ENCODE results near the gene NTHL1. TPM values are rescaled to one million over a fixed set of nuclear protein-coding genes. Genes with fewer than 3 reads are reported as not detected.
A peak's percentile ranks its signal among the peaks of the same experiment; 100 is the strongest.

Gene NTHL1
- total RNA-seq, 1 experiment from 2014 or later: 52.0 TPM

DNA sequence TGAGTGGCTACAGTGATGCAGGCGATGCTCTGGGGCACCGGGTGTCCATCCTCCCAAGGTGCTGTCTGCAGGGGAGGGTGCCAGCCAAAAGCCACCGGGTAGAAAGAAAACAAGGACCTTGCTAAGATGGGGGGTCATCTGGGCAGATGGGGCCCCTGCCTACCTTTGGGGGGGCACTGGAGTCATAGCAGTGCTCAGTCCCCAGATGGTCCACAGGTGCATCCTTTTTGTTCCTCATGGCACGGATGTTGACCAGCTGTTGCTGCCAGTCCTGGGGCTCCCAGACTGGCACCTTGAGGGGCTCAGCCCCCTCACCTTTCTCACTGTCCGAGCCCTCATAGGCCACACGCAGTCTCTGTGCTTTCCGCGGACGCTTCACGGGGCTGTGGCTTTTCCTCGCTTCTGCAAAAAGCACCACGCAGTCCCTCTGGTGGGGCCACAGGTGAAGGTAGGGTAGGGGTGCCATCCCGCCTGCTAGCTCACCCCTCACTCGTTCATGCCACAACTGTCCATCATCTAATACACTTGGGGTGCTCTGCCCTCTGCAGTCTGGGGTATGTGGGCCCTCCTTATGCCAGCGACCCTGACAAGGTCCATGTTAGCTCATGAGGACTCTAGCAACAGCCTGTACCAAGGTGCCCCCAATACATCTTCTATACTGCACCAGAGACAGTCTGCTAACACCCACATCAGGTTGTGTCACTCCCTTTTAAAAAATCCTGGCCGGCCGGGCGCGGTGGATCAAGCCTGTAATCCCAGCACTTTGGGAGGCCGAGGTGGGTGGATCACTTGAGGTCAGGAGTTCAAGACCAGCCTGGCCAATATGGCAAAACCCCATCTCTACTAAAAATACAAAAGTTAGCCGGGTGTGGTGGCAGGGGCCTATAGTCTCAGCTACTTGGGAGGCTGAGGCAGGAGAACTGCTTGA lies 1.4 kb downstream of the NTHL1 start:
- H3K27ac Mint-ChIP-seq: no peak overlapping the region
- H3K36me3 Mint-ChIP-seq (ENCODE audit: insufficient read depth in 1 of 3, low read depth in 3 of 3): peaks cover 3 to 13% (median 10%) of the 10 kb centered on the region in 3 experiments; a peak in 4 of 7 replicates
- H2AFZ ChIP-seq (ENCODE audit: low read length): no peak overlapping the region
- H3K4me3 Mint-ChIP-seq: peak overlapping the region; percentile 89 to 95
- H4K8ac ChIP-seq (replicated peaks; ENCODE audit: insufficient read length, low read depth, low read length): no peak overlapping the region
- no CpG with 5 or more reads among the region's 21 CpGs for WGBS (ENCODE audit: extremely low coverage, insufficient read length, low lambda C conversion rate)
- no peak for DNase-seq
- TF ChIP-seq, protein P1, sequence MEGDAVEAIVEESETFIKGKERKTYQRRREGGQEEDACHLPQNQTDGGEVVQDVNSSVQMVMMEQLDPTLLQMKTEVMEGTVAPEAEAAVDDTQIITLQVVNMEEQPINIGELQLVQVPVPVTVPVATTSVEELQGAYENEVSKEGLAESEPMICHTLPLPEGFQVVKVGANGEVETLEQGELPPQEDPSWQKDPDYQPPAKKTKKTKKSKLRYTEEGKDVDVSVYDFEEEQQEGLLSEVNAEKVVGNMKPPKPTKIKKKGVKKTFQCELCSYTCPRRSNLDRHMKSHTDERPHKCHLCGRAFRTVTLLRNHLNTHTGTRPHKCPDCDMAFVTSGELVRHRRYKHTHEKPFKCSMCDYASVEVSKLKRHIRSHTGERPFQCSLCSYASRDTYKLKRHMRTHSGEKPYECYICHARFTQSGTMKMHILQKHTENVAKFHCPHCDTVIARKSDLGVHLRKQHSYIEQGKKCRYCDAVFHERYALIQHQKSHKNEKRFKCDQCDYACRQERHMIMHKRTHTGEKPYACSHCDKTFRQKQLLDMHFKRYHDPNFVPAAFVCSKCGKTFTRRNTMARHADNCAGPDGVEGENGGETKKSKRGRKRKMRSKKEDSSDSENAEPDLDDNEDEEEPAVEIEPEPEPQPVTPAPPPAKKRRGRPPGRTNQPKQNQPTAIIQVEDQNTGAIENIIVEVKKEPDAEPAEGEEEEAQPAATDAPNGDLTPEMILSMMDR (conservative IDR thresholded peaks at IDR 0.05): no peak
- H3K4me1 ChIP-seq (ENCODE audit: insufficient read depth, low read length): 0 out of 2 replicates have a peak, but pooled peaks cover 3% of the 10 kb centered on the region
- H3K27ac ChIP-seq (ENCODE audit: insufficient read length, low read depth, low read length): no peak overlapping the region
- no peak overlapping the region for H2BK120ac ChIP-seq (ENCODE audit: low read depth, low read length, poor library complexity, severe bottlenecking)
- H3K4ac ChIP-seq (ENCODE audit: low read depth, low read length): no peak overlapping the region
- no peak overlapping the region for H2AK5ac ChIP-seq (ENCODE audit: insufficient read length, low read length)
- H3K79me2 ChIP-seq (ENCODE audit: insufficient read depth, low read length): no peaks in the 10 kb centered on the region
- no peaks in the 10 kb centered on the region for H3K27me3 ChIP-seq (ENCODE audit: insufficient read depth, low read length)
- no peaks in the 10 kb centered on the region for H3K79me1 ChIP-seq (ENCODE audit: insufficient read depth, low read depth, low read length, poor library complexity, severe bottlenecking)
- H2BK15ac ChIP-seq (ENCODE audit: low read depth, low read length): no peak overlapping the region
- H3K9ac ChIP-seq (ENCODE audit: extremely low read depth, insufficient read length, low read length): no peak overlapping the region
- no peak overlapping the region for H4K5ac ChIP-seq (ENCODE audit: insufficient read length, low read depth, low read length)
- H2BK5ac ChIP-seq (ENCODE audit: insufficient read length, low read length): no peak overlapping the region
- H3K4me2 ChIP-seq (ENCODE audit: insufficient read depth, insufficient read length, low read length): peak overlapping the region; percentile 82
- H3K4me1 Mint-ChIP-seq: peaks cover 10 to 18% of the 10 kb centered on the region in 2 experiments
- H3K9me3 ChIP-seq (ENCODE audit: control insufficient read depth, low read depth, low read length): no peaks in the 10 kb centered on the region
- no peak overlapping the region for H3K18ac ChIP-seq (ENCODE audit: insufficient read length, low read depth, low read length)
- peaks cover 11% of the 10 kb centered on the region for H3K23me2 ChIP-seq (ENCODE audit: insufficient read length, low read depth, low read length, poor library complexity, severe bottlenecking)
- no peaks in the 10 kb centered on the region for H3K27me3 Mint-ChIP-seq (ENCODE audit: low read depth)
- no peak overlapping the region for H2BK20ac ChIP-seq (ENCODE audit: low read depth, low read length, poor library complexity, severe bottlenecking)
- H3K14ac ChIP-seq (ENCODE audit: insufficient read depth, low read length): no peak overlapping the region
- H3K56ac ChIP-seq (ENCODE audit: insufficient read length, low read depth, low read length): no peak overlapping the region
- H2BK12ac ChIP-seq (ENCODE audit: insufficient read length, low read depth, low read length): no peak overlapping the region
- no peaks in the 10 kb centered on the region for H4K20me1 ChIP-seq (ENCODE audit: control insufficient read depth, insufficient read depth, insufficient read length)
- H3T11ph ChIP-seq (ENCODE audit: low read length): no peak overlapping the region
- no peak overlapping the region for H4K91ac ChIP-seq (ENCODE audit: insufficient read length, low read depth, low read length)
- H3K23ac ChIP-seq (ENCODE audit: insufficient read length, low read depth, low read length): no peak overlapping the region
- no peaks in the 10 kb centered on the region for H3K9me3 Mint-ChIP-seq
